ENCODE measurements around the gene STMP1. TPM values are rescaled to one million over a fixed set of nuclear protein-coding genes. Genes with fewer than 3 reads are reported as not detected.

Gene STMP1
- total and polyA plus RNA-seq, 2 of the 8 experiments (the other 6 are each of a cell fraction or from before 2014, with no cell fraction given): 22.7 to 36.7 TPM

GRCh38 chr7:135647755-135648154 lies 14.6 kb upstream of the STMP1 start:
- H2BK120ac ChIP-seq (replicated peaks; ENCODE audit: low read depth, low read length): no peak overlapping the region
- no peak overlapping the region for H4K8ac ChIP-seq (ENCODE audit: extremely low read depth, insufficient read depth, low read length)
- ChIA-PET CTCF (ENCODE audit: partially characterized antibody) (interaction anchor here (1.4 to 5.7 kb wide), 5 partner anchors 9 to 35 kb away, joined by 4 to 114 read pairs (median 33); no protein-coding TSS in a partner anchor), POLR2A (ENCODE audit: partially characterized antibody) (interaction anchor here (1.7 kb wide), 1 partner anchor 14 kb away, joined by 4 read pairs; the partner anchor contains the start of gene STMP1)
- H4K91ac ChIP-seq (replicated peaks; ENCODE audit: insufficient read length, low read length): no peak overlapping the region
- H3K27me3 ChIP-seq (replicated peaks in 1 of 4; ENCODE audit: control insufficient read depth in 3 of 4, extremely low read depth in 1 of 4, insufficient read depth in 3 of 4, low read length in 3 of 4): no peaks in the 10 kb centered on the region
- H3K36me3 ChIP-seq (ENCODE audit: control insufficient read depth in 2 of 4, insufficient read depth in 4 of 4, low read length in 3 of 4): peaks cover 18 to 64% (median 52%) of the 10 kb centered on the region in 4 experiments
- H3K14ac ChIP-seq (ENCODE audit: insufficient read length): no peak overlapping the region
- H2BK12ac ChIP-seq (ENCODE audit: low read depth, low read length): no peak overlapping the region
- H2BK20ac ChIP-seq (ENCODE audit: low read length): no peak overlapping the region
- no peak overlapping the region for H3K27ac ChIP-seq (ENCODE audit: low read depth, low read length)
- no peak overlapping the region for H2AK5ac ChIP-seq (ENCODE audit: low read depth, low read length)
- no peaks in the 10 kb centered on the region for H3K79me1 ChIP-seq (ENCODE audit: low read depth, low read length)
- no peak overlapping the region for H2BK15ac ChIP-seq (ENCODE audit: low read length)
- no peaks in the 10 kb centered on the region for H3K4me1 ChIP-seq (replicated peaks in 1 of 4; ENCODE audit: control insufficient read depth in 3 of 4, insufficient read depth in 4 of 4, low read length in 3 of 4)
- H3K18ac ChIP-seq (ENCODE audit: extremely low read depth, low read length): no peak overlapping the region
- no peak overlapping the region for H3K4ac ChIP-seq (replicated peaks; ENCODE audit: insufficient read length, low read depth, low read length)
- H3K79me2 ChIP-seq (ENCODE audit: control insufficient read depth in 1 of 2, insufficient read depth in 2 of 2, low read length in 2 of 2): no peaks in the 10 kb centered on the region
- FAIRE-seq: no peak
- no peak overlapping the region for H2BK5ac ChIP-seq (ENCODE audit: low read depth, low read length)
- no peak for DNase-seq (ENCODE audit: low read depth in 1 of 2, low spot score in 2 of 2)
- H2AFZ ChIP-seq (ENCODE audit: low read length): no peak overlapping the region
- H3K4me2 ChIP-seq (ENCODE audit: insufficient read depth in 1 of 2, low read depth in 2 of 2, low read length in 2 of 2): no peak overlapping the region
- H4K5ac ChIP-seq (ENCODE audit: insufficient read length, low read depth, low read length): no peak overlapping the region
- peaks cover 2 to 3% of the 10 kb centered on the region in 2 experiments for H4K20me1 ChIP-seq (replicated peaks in 1 of 2; ENCODE audit: control insufficient read depth in 1 of 2, insufficient read depth in 2 of 2, low read length in 2 of 2)
- H3K9ac ChIP-seq (replicated peaks in 1 of 4; ENCODE audit: extremely low read depth in 1 of 4, low read depth in 3 of 4, low read length in 3 of 4): no peak overlapping the region
- H3K4me3 ChIP-seq (ENCODE audit: extremely low read depth in 1 of 4, insufficient read depth in 2 of 4, low read depth in 3 of 4, low read length in 4 of 4): no peak overlapping the region
- H3K23ac ChIP-seq (ENCODE audit: insufficient read length): no peak overlapping the region
- H3K9me3 ChIP-seq (ENCODE audit: insufficient read depth in 2 of 2, low read depth in 1 of 2, low read length in 1 of 2): no peaks in the 10 kb centered on the region
- 92% methylated on average over 1 of the region's 1 CpG; no CpG with 5 or more reads in 1 of the 2 experiments for WGBS, 2 experiments (ENCODE audit: extremely low coverage in 1 of 2, insufficient coverage in 1 of 2, insufficient read length in 1 of 2, insufficient replicate concordance in 2 of 2, low coverage in 1 of 2, low lambda C conversion rate in 2 of 2, missing lambda C conversion rate in 1 of 2)
- H3K56ac ChIP-seq (replicated peaks; ENCODE audit: insufficient read length, low read depth, low read length): no peak overlapping the region
- no peaks in the 10 kb centered on the region for H3K23me2 ChIP-seq (ENCODE audit: low read depth, low read length)
- TF ChIP-seq ATF3 (IDR thresholded peaks at IDR 0.05; ENCODE audit: insufficient read depth, low read depth, low read length): no peak
- TF ChIP-seq TAF7 (optimal IDR thresholded peaks at IDR 0.05; ENCODE audit: borderline replicate concordance, low read depth, low read length): no peak
- no peak for TF ChIP-seq BRCA1 (IDR thresholded peaks at IDR 0.05; ENCODE audit: low read depth, low read length)
- no peak for TF ChIP-seq CBX8 (IDR thresholded peaks at IDR 0.05; ENCODE audit: borderline replicate concordance, low read depth, low read length)
- no peak for TF ChIP-seq SP2 (IDR thresholded peaks at IDR 0.05; ENCODE audit: low read length)
- no peak for TF ChIP-seq MAFK (IDR thresholded peaks at IDR 0.05; ENCODE audit: low read depth, low read length)
- TF ChIP-seq SP4 (IDR thresholded peaks at IDR 0.05; ENCODE audit: low read length): no peak
- TF ChIP-seq EZH2 (IDR thresholded peaks at IDR 0.05; ENCODE audit: low read depth, low read length, severe bottlenecking): no peak
- no peak for TF ChIP-seq HDAC6 (IDR thresholded peaks at IDR 0.05; ENCODE audit: low read depth, low read length)
- TF ChIP-seq TCF12 (IDR thresholded peaks at IDR 0.05; ENCODE audit: low read depth, low read length): no peak
- no peak for TF ChIP-seq E2F6 (IDR thresholded peaks at IDR 0.05)
- TF ChIP-seq USF2 (IDR thresholded peaks at IDR 0.05; ENCODE audit: low read length): no peak

Data from H1 (cell line).